Kidney (tissue), 14 donors: ENCODE measurements around the gene PADI6. TPM values are rescaled to one million over a fixed set of nuclear protein-coding genes. Genes with fewer than 3 reads are reported as not detected.

Experiments
- DNase-seq, 5 donors: peaks; one replicate each; pipeline ENCODE4 v3.0.0-alpha.2; 2013 to 2020
- FAIRE-seq: peaks from 2 replicates; lab custom pipeline; 2012; peaks lifted over from hg19 to GRCh38; lab: Jason Lieb, UNC
- H3K27ac ChIP-seq, 2 donors: one replicate each; pipeline ENCODE4 v1.7.0; 2013; ENCODE audit warnings: low read depth in 2 of 2, low read length in 2 of 2, inconsistent platforms in 1 of 2
- H3K27me3 ChIP-seq: one replicate; pipeline ENCODE4 v1.7.1; 2013; ENCODE audit warnings: low read length, inconsistent platforms; ENCODE audit not compliant: control insufficient read depth, insufficient read depth
- H3K36me3 ChIP-seq, 3 donors: one replicate each; pipeline versions ENCODE4 v1.7.0 to v1.7.1; 2013; ENCODE audit warnings: low read length in 3 of 3, control low read depth in 1 of 3, inconsistent platforms in 1 of 3; ENCODE audit not compliant: insufficient read depth in 3 of 3, control insufficient read depth in 2 of 3
- H3K4me1 ChIP-seq, 3 donors: one replicate each; pipeline versions ENCODE4 v1.7.0 to v1.7.1; 2013; ENCODE audit warnings: low read length in 3 of 3, inconsistent platforms in 1 of 3, low read depth in 1 of 3; ENCODE audit not compliant: control insufficient read depth in 2 of 3, insufficient read depth in 2 of 3
- H3K4me3 ChIP-seq, 3 donors: one replicate each; pipeline versions ENCODE4 v1.7.0 to v1.8.1; 2013; ENCODE audit warnings: low read length in 3 of 3, control low read depth in 1 of 3, inconsistent platforms in 1 of 3
- H3K9ac ChIP-seq, 3 donors: one replicate each; pipeline versions ENCODE4 v1.7.0 to v1.7.1; 2013; ENCODE audit warnings: low read length in 3 of 3, control low read depth in 1 of 3, inconsistent platforms in 1 of 3
- H3K9me3 ChIP-seq, 3 donors: one replicate each; pipeline versions ENCODE4 v1.7.0 to v1.7.1; 2013; ENCODE audit warnings: low read length in 3 of 3, control low read depth in 1 of 3, inconsistent platforms in 1 of 3; ENCODE audit not compliant: control insufficient read depth in 2 of 3, insufficient read depth in 1 of 3
- intact Hi-C: fragments of 100-400 bp; cut with DNase I; formaldehyde crosslinking; loops from one replicate; pipeline ENCODE4 v1.11.1; 2022
- polyA plus RNA-seq: library from polyadenylated mRNA; stranded (reverse); fragments of 350-450 nt; fragmentation: Illumina TruSeq; extraction: RNeasy Lipid Tissue Mini Kit (QIAGEN cat#74804); gene quantifications from one replicate; pipeline ENCODE4 v1.2.3, GENCODE V29; 2014; ENCODE audit warnings: low read depth, low replicate concordance; ENCODE audit not compliant: insufficient read depth
- total RNA-seq: library from RNA; stranded (reverse); fragmentation: NEBNext Ultra II Directional; extraction: Animal tissue kit (Norgen Biotek cat#: 25700); gene quantifications from one replicate; pipeline ENCODE4 v1.2.1, GENCODE V29; 2021
- TF ChIP-seq, protein P1 (sequence below): IDR thresholded peaks from 3 replicates; pipeline ENCODE4 v1.5.1; 2012; ENCODE audit warnings: mild to moderate bottlenecking, moderate library complexity, borderline replicate concordance; ENCODE audit not compliant: insufficient read depth; ENCODE audit errors: extremely low read depth
- donor health status: control.
- donor health status: control.
- donor health status: control.
- donor health status: control.
- donor health status: control.
- donor health status: DM: yes; HTN: yes; CAD: no.
- donor health status: Normal renal cell carcinoma (clear cell type).

Gene PADI6
- total and polyA plus RNA-seq, 2 donors from 2014 or later, result not detected

DNA sequence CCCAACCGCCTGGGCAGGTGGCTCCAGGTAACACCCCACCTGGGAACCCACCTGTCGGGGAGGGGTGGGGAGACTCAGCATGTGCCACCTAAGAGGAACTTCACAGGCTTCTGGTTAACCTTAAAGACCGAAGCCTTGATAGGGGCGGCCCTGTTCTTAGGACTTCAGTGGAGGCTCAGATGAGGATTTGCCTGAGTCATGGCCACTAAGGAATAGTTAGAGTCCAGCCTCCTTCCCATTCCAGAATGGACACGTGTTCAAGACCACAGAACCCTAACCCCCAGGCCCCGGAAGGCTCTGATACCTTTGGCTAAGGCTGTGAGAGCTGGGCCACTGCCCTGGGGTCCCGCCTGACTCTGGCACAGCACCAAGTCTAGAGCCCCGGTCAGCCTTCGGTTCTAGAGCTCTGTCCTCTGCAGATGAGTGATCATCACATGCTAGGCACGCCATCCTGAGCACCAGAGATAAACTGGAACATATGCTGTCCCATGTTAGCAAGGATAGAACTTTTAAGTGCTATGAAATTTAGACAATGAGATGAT lies 20.3 kb downstream of the PADI6 start:
- DNase-seq (no peak), FAIRE-seq (no peak)
- intact Hi-C loops, result no loop called here

DNA sequence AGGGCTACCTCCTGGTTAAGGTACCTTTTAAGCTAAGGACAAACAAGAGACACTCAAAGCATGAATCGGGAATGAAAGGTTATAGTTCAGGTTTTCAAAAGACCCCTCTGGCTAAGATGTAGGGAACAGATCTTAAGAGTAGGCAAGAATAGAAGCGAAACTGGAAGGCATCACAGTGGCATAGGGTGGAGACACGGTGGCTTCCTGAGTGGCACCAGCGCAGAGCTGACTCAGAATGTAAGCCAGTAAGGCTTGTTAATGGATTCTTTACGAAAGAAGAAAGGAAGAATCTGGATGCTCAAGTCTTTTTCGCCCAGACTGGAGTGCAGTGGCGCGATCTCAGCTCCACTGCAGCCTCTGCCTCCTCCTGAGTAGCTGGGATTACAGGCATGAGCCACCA lies 21.2 kb downstream of the PADI6 start:
- no peak for DNase-seq
- H3K36me3 ChIP-seq, result no peaks in the 10 kb centered on the region
- no peaks in the 10 kb centered on the region for H3K27me3 ChIP-seq
- FAIRE-seq, result no peak
- H3K4me3 ChIP-seq, result no peak overlapping the region
- H3K9ac ChIP-seq, result no peak overlapping the region
- no peak overlapping the region for H3K27ac ChIP-seq
- H3K4me1 ChIP-seq, result no peaks in the 10 kb centered on the region
- no peaks in the 10 kb centered on the region for H3K9me3 ChIP-seq
- intact Hi-C loops, result no loop called here
- TF ChIP-seq, protein P1, sequence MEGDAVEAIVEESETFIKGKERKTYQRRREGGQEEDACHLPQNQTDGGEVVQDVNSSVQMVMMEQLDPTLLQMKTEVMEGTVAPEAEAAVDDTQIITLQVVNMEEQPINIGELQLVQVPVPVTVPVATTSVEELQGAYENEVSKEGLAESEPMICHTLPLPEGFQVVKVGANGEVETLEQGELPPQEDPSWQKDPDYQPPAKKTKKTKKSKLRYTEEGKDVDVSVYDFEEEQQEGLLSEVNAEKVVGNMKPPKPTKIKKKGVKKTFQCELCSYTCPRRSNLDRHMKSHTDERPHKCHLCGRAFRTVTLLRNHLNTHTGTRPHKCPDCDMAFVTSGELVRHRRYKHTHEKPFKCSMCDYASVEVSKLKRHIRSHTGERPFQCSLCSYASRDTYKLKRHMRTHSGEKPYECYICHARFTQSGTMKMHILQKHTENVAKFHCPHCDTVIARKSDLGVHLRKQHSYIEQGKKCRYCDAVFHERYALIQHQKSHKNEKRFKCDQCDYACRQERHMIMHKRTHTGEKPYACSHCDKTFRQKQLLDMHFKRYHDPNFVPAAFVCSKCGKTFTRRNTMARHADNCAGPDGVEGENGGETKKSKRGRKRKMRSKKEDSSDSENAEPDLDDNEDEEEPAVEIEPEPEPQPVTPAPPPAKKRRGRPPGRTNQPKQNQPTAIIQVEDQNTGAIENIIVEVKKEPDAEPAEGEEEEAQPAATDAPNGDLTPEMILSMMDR, result no peak

More for the DNA sequence above, 20.3 kb downstream of the PADI6 start:
- H3K27ac ChIP-seq, result no peak overlapping the region
- H3K4me1 ChIP-seq, result no peaks in the 10 kb centered on the region
- TF ChIP-seq, protein P1, result no peak
- H3K9ac ChIP-seq, result no peak overlapping the region
- no peaks in the 10 kb centered on the region for H3K36me3 ChIP-seq
- H3K27me3 ChIP-seq, result no peaks in the 10 kb centered on the region
- H3K9me3 ChIP-seq, result no peaks in the 10 kb centered on the region
- H3K4me3 ChIP-seq, result no peak overlapping the region

GRCh38 chr1:17397910-17398695 lies 26.1 kb downstream of the PADI6 start:
- no peaks in the 10 kb centered on the region for H3K27me3 ChIP-seq
- no peak overlapping the region for H3K9ac ChIP-seq
- no peaks in the 10 kb centered on the region for H3K9me3 ChIP-seq
- H3K4me3 ChIP-seq, result no peak overlapping the region
- TF ChIP-seq, protein P1, result no peak
- DNase-seq (no peak), FAIRE-seq (no peak)
- intact Hi-C loops, result no loop called here
- no peaks in the 10 kb centered on the region for H3K4me1 ChIP-seq
- no peak overlapping the region for H3K27ac ChIP-seq
- no peaks in the 10 kb centered on the region for H3K36me3 ChIP-seq
